Measurements from ENCODE around the gene CR1L.
A peak's percentile ranks its signal among the peaks of the same experiment; 100 is the strongest.
"Not testable (repeated sequence)": the region's sequence is repeated elsewhere in the genome, so short reads cannot be mapped to it uniquely, and the experiment has no call there.

CR1L gene

DNA sequence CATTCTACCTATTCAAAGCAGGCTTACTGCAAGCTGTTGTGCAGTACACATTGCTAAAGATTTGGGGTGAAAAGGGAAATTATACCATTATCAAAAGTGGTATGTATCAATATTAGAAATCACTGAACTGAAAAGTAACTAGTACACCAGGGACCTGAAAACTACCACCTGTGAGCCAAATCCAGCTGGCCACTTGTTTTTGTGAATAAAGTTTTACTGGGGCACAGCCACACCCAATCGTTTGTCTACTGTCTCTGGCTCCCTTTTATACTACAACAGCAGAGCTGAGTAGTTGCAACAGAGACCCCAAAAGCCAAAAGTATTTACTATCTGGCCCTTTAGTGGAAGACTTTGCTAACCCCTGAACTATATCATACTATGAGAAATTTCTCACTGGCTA, 13.8 kb upstream of the CR1L start:
- Histone ChIP-seq H3K4me3 (ENCODE audit: low read depth in 1 of 2, low read length in 1 of 2) (no peak overlapping the region), H3K4me1 (ENCODE audit: control insufficient read depth in 1 of 2, insufficient read depth in 1 of 2, low read depth in 1 of 2, low read length in 1 of 2) (no peaks in the 10 kb centered on the region), H3K27ac (no peak overlapping the region), H3K27me3 (no peaks in the 10 kb centered on the region), H3K9me3 (peaks cover 9% of the 10 kb centered on the region), H3K36me3 (peaks cover 96% of the 10 kb centered on the region)
- no peak for TF ChIP-seq CTCF (IDR thresholded peaks at IDR 0.05)

GRCh38 chr1:207633226-207633625, 11.7 kb upstream of the CR1L start:
- no peak for TF ChIP-seq CTCF (IDR thresholded peaks at IDR 0.05)
- H3K9me3 ChIP-seq: peaks cover 9% of the 10 kb centered on the region
- peaks cover 96% of the 10 kb centered on the region for H3K36me3 ChIP-seq
- H3K4me3 ChIP-seq (ENCODE audit: low read depth in 1 of 2, low read length in 1 of 2): no peak overlapping the region
- no peak overlapping the region for H3K27ac ChIP-seq
- H3K4me1 ChIP-seq (ENCODE audit: control insufficient read depth in 1 of 2, insufficient read depth in 1 of 2, low read depth in 1 of 2, low read length in 1 of 2): no peaks in the 10 kb centered on the region
- H3K27me3 ChIP-seq: no peaks in the 10 kb centered on the region

- H3K9me3 ChIP-seq; H3K4me1 ChIP-seq (ENCODE audit: control insufficient read depth in 1 of 2, insufficient read depth in 1 of 2, low read depth in 1 of 2, low read length in 1 of 2); H3K27ac ChIP-seq; H3K4me3 ChIP-seq (ENCODE audit: low read depth in 1 of 2, low read length in 1 of 2); H3K27me3 ChIP-seq: not testable (repeated sequence)
- H3K36me3 ChIP-seq: peaks cover 98% of the 10 kb centered on the region
Observed at GRCh38 chr1:207633699-207634289, 11.1 kb upstream of the CR1L start.

GRCh38 chr1:207634293-207634692, 10.6 kb upstream of the CR1L start:
- H3K27ac ChIP-seq; H3K4me3 ChIP-seq (ENCODE audit: low read depth in 1 of 2, low read length in 1 of 2); H3K9me3 ChIP-seq; H3K4me1 ChIP-seq (ENCODE audit: control insufficient read depth in 1 of 2, insufficient read depth in 1 of 2, low read depth in 1 of 2, low read length in 1 of 2); H3K27me3 ChIP-seq: not testable (repeated sequence)
- peaks cover 98% of the 10 kb centered on the region for H3K36me3 ChIP-seq

- H3K27me3 ChIP-seq; H3K4me1 ChIP-seq (ENCODE audit: control insufficient read depth in 1 of 2, insufficient read depth in 1 of 2, low read depth in 1 of 2, low read length in 1 of 2); H3K27ac ChIP-seq; H3K4me3 ChIP-seq (ENCODE audit: low read depth in 1 of 2, low read length in 1 of 2); H3K9me3 ChIP-seq: not testable (repeated sequence)
- peaks cover 98% of the 10 kb centered on the region for H3K36me3 ChIP-seq
Observed at GRCh38 chr1:207635569-207636186, 9.3 kb upstream of the CR1L start.

DNA sequence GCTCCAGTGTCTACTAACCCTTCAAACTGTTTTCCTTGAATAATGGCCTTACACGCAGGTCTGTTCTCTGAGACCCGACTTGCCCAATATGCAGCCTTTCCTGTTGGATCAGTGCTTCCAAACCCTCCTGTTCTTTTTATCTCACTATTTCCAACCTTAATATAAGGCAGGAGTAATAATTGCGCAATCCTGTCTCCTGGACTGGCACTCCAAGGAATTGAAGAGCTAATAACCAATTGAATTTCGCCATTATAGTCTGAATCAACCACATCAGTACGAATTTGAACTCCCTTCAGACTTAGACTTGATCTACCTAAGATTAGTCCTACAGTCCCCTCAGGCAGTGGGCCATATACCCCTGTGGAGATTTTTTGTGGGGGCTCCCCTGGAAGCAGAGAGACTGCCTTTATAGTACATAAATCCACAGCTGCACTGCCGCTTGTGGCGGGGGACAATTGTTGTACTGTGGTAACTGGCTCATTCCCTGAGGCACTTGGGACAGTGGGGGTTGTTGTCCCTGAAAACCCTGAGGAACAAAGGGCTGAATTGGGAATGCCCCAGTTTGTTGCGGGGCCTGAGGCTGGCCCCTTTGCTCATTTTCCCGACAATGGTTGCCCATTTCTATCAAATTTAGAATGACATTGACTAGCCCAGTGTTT, 6.3 kb upstream of the CR1L start:
- not testable (repeated sequence) for H3K27ac ChIP-seq; H3K9me3 ChIP-seq; H3K4me3 ChIP-seq (ENCODE audit: low read depth in 1 of 2, low read length in 1 of 2); H3K4me1 ChIP-seq (ENCODE audit: control insufficient read depth in 1 of 2, insufficient read depth in 1 of 2, low read depth in 1 of 2, low read length in 1 of 2); H3K27me3 ChIP-seq
- peaks cover 98% of the 10 kb centered on the region for H3K36me3 ChIP-seq

- Histone ChIP-seq H3K36me3 (peaks cover 91% of the 10 kb centered on the region), H3K27me3 (peaks cover 12% of the 10 kb centered on the region)
- not testable (repeated sequence) for H3K9me3 ChIP-seq
Observed at GRCh38 chr1:207639362-207639761, 5.6 kb upstream of the CR1L start.

DNA sequence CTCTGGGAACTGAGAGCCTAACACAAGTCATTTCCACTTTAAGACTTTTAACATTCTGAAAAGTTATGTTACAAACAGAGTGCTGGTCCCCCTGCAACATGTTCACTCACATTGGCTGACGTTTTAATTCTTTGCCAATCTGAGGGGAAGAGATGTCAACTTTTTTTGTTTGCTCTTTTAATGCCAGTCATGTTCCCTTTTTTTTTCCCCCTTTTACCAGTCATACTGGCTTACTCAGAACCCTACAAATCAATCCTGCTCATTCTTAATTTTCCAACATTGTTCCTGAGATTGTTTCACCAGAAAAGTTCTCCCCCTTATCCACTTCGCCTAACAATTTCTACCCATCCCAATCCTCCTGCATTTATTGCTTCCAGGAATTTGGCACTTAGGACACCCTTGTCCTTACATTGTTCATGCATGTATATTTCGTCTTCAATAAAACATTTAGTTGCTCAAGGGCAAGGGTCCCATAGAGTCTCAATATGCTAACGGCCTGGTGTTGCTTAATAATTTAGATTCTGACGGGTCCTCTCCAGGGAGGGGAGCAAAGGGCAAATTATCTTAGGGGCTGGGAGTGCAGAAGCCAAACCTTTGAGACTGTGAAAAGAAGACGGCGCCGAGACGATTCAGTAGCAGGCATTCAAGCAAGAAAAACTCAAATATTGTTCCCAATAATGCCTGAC, 624 bp upstream of the CR1L start:
- Histone ChIP-seq H3K4me1 (ENCODE audit: control insufficient read depth in 1 of 2, insufficient read depth in 1 of 2, low read depth in 1 of 2, low read length in 1 of 2) (peaks cover 10% of the 10 kb centered on the region in 2 experiments), H3K36me3 (peaks cover 44% of the 10 kb centered on the region), H3K4me3 (ENCODE audit: low read depth in 1 of 2, low read length in 1 of 2) (peak overlapping the region; percentile 54 to 59), H3K9me3 (no peaks in the 10 kb centered on the region), H3K27ac (no peak overlapping the region), H3K27me3 (peaks cover 40% of the 10 kb centered on the region)
- TF ChIP-seq CTCF (IDR thresholded peaks at IDR 0.05): no peak

More at GRCh38 chr1:207639362-207639761, 5.6 kb upstream of the CR1L start:
- not testable (repeated sequence) for H3K4me1 ChIP-seq (ENCODE audit: control insufficient read depth in 1 of 2, insufficient read depth in 1 of 2, low read depth in 1 of 2, low read length in 1 of 2); H3K4me3 ChIP-seq (ENCODE audit: low read depth in 1 of 2, low read length in 1 of 2); H3K27ac ChIP-seq
